ENCODE data around the gene ZBTB6.

The ZBTB6 gene

DNA sequence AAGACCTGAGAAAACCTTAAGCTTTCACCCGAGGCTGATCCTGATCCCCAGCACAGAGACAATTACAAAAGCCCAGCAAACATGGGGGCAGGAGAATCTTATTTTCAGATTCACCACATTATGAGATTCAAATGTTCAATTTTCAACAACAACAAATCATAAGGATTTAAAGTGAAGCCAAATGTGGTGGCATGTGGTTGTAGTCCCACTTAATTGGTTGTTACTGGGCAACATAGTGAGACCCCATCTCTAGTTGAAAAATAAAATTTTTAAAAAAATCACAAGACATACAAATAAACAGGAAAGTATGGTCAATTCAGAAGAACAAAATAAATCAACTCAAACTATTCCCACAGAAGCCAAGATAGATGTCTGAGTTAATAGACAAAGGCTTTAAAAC lies 23.8 kb upstream of the ZBTB6 start:
- no peak for ATAC-seq
- TF ChIP-seq ZNF70 (CRISPR knock-in tag; IDR thresholded peaks at IDR 0.05) (no peak), OSR1 (CRISPR knock-in tag; IDR thresholded peaks at IDR 0.05) (no peak), ZFP30 (CRISPR knock-in tag; IDR thresholded peaks at IDR 0.05) (no peak), ISL1 (CRISPR knock-in tag; IDR thresholded peaks at IDR 0.05) (no peak), ESRRG (CRISPR knock-in tag; IDR thresholded peaks at IDR 0.05) (no peak)
- TF ChIP-seq, protein P1, sequence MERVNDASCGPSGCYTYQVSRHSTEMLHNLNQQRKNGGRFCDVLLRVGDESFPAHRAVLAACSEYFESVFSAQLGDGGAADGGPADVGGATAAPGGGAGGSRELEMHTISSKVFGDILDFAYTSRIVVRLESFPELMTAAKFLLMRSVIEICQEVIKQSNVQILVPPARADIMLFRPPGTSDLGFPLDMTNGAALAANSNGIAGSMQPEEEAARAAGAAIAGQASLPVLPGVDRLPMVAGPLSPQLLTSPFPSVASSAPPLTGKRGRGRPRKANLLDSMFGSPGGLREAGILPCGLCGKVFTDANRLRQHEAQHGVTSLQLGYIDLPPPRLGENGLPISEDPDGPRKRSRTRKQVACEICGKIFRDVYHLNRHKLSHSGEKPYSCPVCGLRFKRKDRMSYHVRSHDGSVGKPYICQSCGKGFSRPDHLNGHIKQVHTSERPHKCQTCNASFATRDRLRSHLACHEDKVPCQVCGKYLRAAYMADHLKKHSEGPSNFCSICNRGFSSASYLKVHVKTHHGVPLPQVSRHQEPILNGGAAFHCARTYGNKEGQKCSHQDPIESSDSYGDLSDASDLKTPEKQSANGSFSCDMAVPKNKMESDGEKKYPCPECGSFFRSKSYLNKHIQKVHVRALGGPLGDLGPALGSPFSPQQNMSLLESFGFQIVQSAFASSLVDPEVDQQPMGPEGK (CRISPR knock-in tag; IDR thresholded peaks at IDR 0.05; ENCODE audit: borderline replicate concordance), result no peak
- TF ChIP-seq, protein P2, sequence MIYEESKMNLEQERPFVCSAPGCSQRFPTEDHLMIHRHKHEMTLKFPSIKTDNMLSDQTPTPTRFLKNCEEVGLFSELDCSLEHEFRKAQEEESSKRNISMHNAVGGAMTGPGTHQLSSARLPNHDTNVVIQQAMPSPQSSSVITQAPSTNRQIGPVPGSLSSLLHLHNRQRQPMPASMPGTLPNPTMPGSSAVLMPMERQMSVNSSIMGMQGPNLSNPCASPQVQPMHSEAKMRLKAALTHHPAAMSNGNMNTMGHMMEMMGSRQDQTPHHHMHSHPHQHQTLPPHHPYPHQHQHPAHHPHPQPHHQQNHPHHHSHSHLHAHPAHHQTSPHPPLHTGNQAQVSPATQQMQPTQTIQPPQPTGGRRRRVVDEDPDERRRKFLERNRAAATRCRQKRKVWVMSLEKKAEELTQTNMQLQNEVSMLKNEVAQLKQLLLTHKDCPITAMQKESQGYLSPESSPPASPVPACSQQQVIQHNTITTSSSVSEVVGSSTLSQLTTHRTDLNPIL (CRISPR knock-in tag; IDR thresholded peaks at IDR 0.05; ENCODE audit: low read depth), result no peak

DNA sequence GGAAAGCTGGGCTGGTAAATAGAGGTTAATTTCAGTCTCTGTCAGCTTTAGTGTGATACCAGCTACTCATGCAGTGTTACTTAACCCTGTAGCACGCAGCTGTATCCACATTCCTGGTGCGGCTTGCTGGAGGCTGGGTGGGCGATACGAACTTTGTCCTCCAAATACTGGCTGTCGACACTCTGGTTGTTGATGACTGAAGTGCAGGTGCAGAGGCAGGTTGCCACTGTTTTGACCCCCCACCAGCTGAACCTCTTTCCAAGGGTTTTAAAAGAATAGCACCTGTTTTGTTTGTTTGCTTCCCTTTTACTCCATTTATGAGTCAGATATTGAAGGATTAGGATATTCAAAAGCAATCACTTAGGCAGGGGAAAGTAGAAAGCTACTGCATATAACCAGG lies 23.3 kb upstream of the ZBTB6 start:
- no peak for TF ChIP-seq PPARA (CRISPR knock-in tag; IDR thresholded peaks at IDR 0.05; ENCODE audit: borderline replicate concordance)
- no peak for TF ChIP-seq ISL1 (CRISPR knock-in tag; IDR thresholded peaks at IDR 0.05)
- TF ChIP-seq ZC3H10 (CRISPR knock-in tag; IDR thresholded peaks at IDR 0.05), result no peak
- TF ChIP-seq, protein P3, sequence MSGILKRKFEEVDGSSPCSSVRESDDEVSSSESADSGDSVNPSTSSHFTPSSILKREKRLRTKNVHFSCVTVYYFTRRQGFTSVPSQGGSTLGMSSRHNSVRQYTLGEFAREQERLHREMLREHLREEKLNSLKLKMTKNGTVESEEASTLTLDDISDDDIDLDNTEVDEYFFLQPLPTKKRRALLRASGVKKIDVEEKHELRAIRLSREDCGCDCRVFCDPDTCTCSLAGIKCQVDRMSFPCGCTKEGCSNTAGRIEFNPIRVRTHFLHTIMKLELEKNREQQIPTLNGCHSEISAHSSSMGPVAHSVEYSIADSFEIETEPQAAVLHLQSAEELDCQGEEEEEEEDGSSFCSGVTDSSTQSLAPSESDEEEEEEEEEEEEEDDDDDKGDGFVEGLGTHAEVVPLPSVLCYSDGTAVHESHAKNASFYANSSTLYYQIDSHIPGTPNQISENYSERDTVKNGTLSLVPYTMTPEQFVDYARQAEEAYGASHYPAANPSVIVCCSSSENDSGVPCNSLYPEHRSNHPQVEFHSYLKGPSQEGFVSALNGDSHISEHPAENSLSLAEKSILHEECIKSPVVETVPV (CRISPR knock-in tag; IDR thresholded peaks at IDR 0.05), result no peak
- TF ChIP-seq, protein P2 (CRISPR knock-in tag; IDR thresholded peaks at IDR 0.05; ENCODE audit: low read depth), result no peak
- TF ChIP-seq ZFP3 (CRISPR knock-in tag; IDR thresholded peaks at IDR 0.05), result no peak
- no peak for TF ChIP-seq ZNF565 (CRISPR knock-in tag; conservative IDR thresholded peaks at IDR 0.05; ENCODE audit: low read depth)
- TF ChIP-seq, protein P1 (CRISPR knock-in tag; IDR thresholded peaks at IDR 0.05; ENCODE audit: borderline replicate concordance), result no peak
- no peak for TF ChIP-seq RARB (CRISPR knock-in tag; IDR thresholded peaks at IDR 0.05)
- no peak for TF ChIP-seq BACH2 (CRISPR knock-in tag; IDR thresholded peaks at IDR 0.05; ENCODE audit: borderline replicate concordance)
- TF ChIP-seq ZNF8 (CRISPR knock-in tag; IDR thresholded peaks at IDR 0.05), result no peak
- no peak for TF ChIP-seq GLIS3 (CRISPR knock-in tag; IDR thresholded peaks at IDR 0.05)
- TF ChIP-seq TCF4 (CRISPR knock-in tag; IDR thresholded peaks at IDR 0.05; ENCODE audit: borderline replicate concordance), result no peak
- TF ChIP-seq TOX (CRISPR knock-in tag; IDR thresholded peaks at IDR 0.05; ENCODE audit: borderline replicate concordance), result no peak
- no peak for TF ChIP-seq ZFP30 (CRISPR knock-in tag; IDR thresholded peaks at IDR 0.05)
- ATAC-seq, result no peak

DNA sequence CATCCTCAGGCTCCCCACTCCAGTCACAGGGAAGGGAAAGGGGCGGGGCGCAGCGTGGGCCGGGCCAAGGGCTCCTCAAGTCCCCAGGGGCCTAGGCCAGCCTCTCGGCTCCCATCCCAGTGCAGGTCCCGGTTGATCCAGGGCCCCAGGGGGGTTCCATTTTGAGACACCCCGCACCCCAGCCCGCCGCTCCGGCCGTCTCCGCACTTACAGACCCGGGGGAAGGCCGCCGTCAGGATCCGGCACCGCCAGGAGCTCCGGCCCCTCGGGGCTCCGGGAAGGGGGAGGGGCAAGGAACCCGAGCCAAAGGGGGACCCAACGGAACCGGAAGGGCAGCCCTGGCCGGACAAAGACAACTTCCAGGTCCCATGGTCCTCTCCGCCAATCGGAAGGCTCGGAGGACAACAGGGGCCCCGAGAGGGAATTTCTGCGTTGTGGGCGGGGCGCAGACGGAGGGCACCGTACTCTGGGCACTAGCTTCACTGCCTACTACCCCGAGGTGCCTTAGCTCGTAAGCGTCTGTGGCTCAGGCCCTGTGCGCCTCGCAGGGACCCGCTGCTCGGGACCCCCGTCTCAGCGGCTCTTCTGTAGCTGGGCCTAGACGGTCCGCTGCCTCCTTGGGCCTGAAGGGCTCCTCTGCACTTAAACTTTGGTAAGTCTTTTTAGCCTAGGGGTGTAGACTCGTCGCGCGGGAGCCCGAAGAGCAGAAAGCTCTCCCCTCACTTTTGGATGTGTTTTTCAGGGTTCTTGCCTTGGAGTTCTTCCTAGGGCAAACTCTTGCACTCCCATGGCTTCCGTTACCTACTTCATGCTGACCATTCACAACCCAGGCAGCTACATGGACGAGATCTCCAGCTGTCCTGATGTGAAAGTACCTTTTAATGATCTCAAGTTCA lies 18.4 kb upstream of the ZBTB6 start, which contains the start of gene ZBTB26:
TSS of gene ZBTB26 (minus strand) at position 287 of the 896 bp plus-strand sequence. CDS start 11,578 bp downstream, outside the sequence.
- no peak for TF ChIP-seq TCF4 (CRISPR knock-in tag; IDR thresholded peaks at IDR 0.05; ENCODE audit: borderline replicate concordance)
- no peak for TF ChIP-seq OSR1 (CRISPR knock-in tag; IDR thresholded peaks at IDR 0.05)
- TF ChIP-seq ZFP3 (CRISPR knock-in tag; IDR thresholded peaks at IDR 0.05), result peak; percentile 45; the same call in 1 of the 2 replicates
- TF ChIP-seq, protein P4, sequence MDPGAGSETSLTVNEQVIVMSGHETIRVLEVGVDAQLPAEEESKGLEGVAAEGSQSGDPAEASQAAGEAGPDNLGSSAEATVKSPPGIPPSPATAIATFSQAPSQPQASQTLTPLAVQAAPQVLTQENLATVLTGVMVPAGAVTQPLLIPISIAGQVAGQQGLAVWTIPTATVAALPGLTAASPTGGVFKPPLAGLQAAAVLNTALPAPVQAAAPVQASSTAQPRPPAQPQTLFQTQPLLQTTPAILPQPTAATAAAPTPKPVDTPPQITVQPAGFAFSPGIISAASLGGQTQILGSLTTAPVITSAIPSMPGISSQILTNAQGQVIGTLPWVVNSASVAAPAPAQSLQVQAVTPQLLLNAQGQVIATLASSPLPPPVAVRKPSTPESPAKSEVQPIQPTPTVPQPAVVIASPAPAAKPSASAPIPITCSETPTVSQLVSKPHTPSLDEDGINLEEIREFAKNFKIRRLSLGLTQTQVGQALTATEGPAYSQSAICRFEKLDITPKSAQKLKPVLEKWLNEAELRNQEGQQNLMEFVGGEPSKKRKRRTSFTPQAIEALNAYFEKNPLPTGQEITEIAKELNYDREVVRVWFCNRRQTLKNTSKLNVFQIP (CRISPR knock-in tag; IDR thresholded peaks at IDR 0.05; ENCODE audit: borderline replicate concordance, low read depth), result 0 out of 2 replicates have a peak, but pooled peaks have one; percentile 9
- 0 out of 2 replicates have a peak, but pooled peaks have one; percentile 17 for TF ChIP-seq ZNF8 (CRISPR knock-in tag; IDR thresholded peaks at IDR 0.05)
- peak; percentile 99 for ATAC-seq

All from SK-N-SH treated with all-trans-retinoic acid at 6 μM for 48 hours (cell line).